HS-5 (cell line): ENCODE results near the gene RCBTB2.
A peak's percentile ranks its signal among the peaks of the same experiment; 100 is the strongest.
"Not testable (repeated sequence)": the region's sequence is repeated elsewhere in the genome, so short reads cannot be mapped to it uniquely, and the experiment has no call there.

Source experiments
- DNase-seq: peaks from one replicate; pipeline ENCODE4 v3.0.0-alpha.2; 2012; ENCODE audit warnings: low read depth

RCBTB2 gene

GRCh38 chr13:48494874-48495273, 38.0 kb downstream of the RCBTB2 start:
- no peak for DNase-seq

GRCh38 chr13:48493851-48494250, 39.0 kb downstream of the RCBTB2 start:
- no peak for DNase-seq

- DNase-seq, result no peak
Measured at GRCh38 chr13:48493066-48493765, 39.7 kb downstream of the RCBTB2 start.

- DNase-seq, result peak; percentile 23
Measured at GRCh38 chr13:48492470-48493065, 40.3 kb downstream of the RCBTB2 start.

- no peak for DNase-seq
Measured at GRCh38 chr13:48492096-48492440, 40.8 kb downstream of the RCBTB2 start.

GRCh38 chr13:48491423-48492095, 41.3 kb downstream of the RCBTB2 start:
- no peak for DNase-seq

- DNase-seq, result no peak
Measured at GRCh38 chr13:48490241-48490640, 42.6 kb downstream of the RCBTB2 start.

GRCh38 chr13:48489666-48490065, 43.2 kb downstream of the RCBTB2 start:
- DNase-seq, result no peak

- no peak for DNase-seq
Measured at GRCh38 chr13:48488995-48489394, 43.9 kb downstream of the RCBTB2 start.

GRCh38 chr13:48487968-48488367, 44.9 kb downstream of the RCBTB2 start:
- no peak for DNase-seq

- no peak for DNase-seq
Measured at GRCh38 chr13:48486836-48487235, 46.0 kb downstream of the RCBTB2 start.

GRCh38 chr13:48486362-48486761, 46.5 kb downstream of the RCBTB2 start:
- DNase-seq, result no peak

GRCh38 chr13:48485432-48485831, 47.4 kb downstream of the RCBTB2 start:
- no peak for DNase-seq

GRCh38 chr13:48483575-48483974, 49.3 kb downstream of the RCBTB2 start:
- no peak for DNase-seq

GRCh38 chr13:48478391-48478790, 54.5 kb downstream of the RCBTB2 start:
- DNase-seq, result no peak

GRCh38 chr13:48477191-48477855, 55.6 kb downstream of the RCBTB2 start:
- DNase-seq, result no peak

GRCh38 chr13:48476686-48477085, 56.2 kb downstream of the RCBTB2 start:
- no peak for DNase-seq

- DNase-seq, result no peak
Measured at GRCh38 chr13:48476215-48476614, 56.7 kb downstream of the RCBTB2 start.

GRCh38 chr13:48475230-48475629, 57.6 kb downstream of the RCBTB2 start:
- DNase-seq, result no peak

GRCh38 chr13:48457578-48458242, 75.2 kb downstream of the RCBTB2 start:
- no peak for DNase-seq

- no peak for DNase-seq
Measured at GRCh38 chr13:48456546-48456945, 76.3 kb downstream of the RCBTB2 start.

GRCh38 chr13:48451196-48451595, 81.7 kb downstream of the RCBTB2 start:
- not testable (repeated sequence) for DNase-seq
